PC-3 (cell line): ENCODE data around the gene SNAP47.

Experiments used
- EZH2 ChIP-seq: fragments of 300-600 bp; sonication (generic); IDR thresholded peaks from one replicate; pipeline ENCODE4 v1.6.1; 2017; ENCODE audit warnings: antibody characterized with exemption, mild to moderate bottlenecking, low read length; ENCODE audit not compliant: unreplicated experiment
- TF ChIP-seq, protein P1 (sequence below): fragments of 300-600 bp; sonication (generic); conservative IDR thresholded peaks from 2 replicates; pipeline ENCODE4 v1.5.1; 2017; ENCODE audit warnings: antibody characterized with exemption, low read depth, mild to moderate bottlenecking, low read length

DNA sequence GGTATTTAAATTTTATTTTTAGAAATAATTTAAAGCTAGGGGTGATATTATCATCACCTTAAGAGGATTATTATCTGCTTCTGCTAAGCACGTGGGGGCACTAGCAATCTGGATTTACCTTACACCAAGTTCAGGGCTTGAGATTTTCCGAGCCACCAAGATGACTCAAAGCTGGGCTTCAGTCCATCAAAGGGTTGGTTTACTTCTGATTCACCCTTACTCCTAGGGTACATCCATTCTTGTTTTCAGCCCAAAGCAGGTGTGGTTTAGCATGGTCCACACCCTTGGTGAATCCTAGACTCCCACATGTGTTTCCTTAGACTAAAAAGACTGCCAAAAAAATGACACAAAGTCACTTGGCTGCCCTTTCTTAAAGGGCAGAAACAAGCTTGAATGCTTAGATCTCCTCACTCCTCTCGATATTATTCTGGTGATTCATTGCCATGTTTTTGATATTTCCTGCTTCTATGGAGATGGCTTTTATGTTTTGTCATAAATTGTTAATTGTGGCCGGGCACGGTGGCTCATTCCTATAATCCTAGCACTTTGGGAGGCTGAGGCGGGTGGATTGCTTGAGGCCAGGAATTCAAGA, 70.5 kb downstream of the SNAP47 start:
- TF ChIP-seq, protein P1, sequence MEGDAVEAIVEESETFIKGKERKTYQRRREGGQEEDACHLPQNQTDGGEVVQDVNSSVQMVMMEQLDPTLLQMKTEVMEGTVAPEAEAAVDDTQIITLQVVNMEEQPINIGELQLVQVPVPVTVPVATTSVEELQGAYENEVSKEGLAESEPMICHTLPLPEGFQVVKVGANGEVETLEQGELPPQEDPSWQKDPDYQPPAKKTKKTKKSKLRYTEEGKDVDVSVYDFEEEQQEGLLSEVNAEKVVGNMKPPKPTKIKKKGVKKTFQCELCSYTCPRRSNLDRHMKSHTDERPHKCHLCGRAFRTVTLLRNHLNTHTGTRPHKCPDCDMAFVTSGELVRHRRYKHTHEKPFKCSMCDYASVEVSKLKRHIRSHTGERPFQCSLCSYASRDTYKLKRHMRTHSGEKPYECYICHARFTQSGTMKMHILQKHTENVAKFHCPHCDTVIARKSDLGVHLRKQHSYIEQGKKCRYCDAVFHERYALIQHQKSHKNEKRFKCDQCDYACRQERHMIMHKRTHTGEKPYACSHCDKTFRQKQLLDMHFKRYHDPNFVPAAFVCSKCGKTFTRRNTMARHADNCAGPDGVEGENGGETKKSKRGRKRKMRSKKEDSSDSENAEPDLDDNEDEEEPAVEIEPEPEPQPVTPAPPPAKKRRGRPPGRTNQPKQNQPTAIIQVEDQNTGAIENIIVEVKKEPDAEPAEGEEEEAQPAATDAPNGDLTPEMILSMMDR, result peak; percentile 79
- no peak for TF ChIP-seq EZH2
